Measurements from ENCODE around the gene CFAP65. TPM values are rescaled to one million over a fixed set of nuclear protein-coding genes. Genes with fewer than 3 reads are reported as not detected.

The CFAP65 gene
- total and polyA plus RNA-seq, 2 of the 13 experiments (the other 11 are each of a cell fraction or from before 2014, with no cell fraction given), result 0.05 TPM; not detected in 1

GRCh38 chr2:219019436-219019835 is 21.9 kb downstream of the CFAP65 start (continued):
- TF ChIP-seq SRY (CRISPR knock-in tag; IDR thresholded peaks at IDR 0.05) (no peak), CENPX (CRISPR knock-in tag; IDR thresholded peaks at IDR 0.05) (no peak), ZNF768 (CRISPR knock-in tag; IDR thresholded peaks at IDR 0.05) (no peak), ZNF275 (CRISPR knock-in tag; IDR thresholded peaks at IDR 0.05; ENCODE audit: borderline replicate concordance) (no peak), POLR2AphosphoS5 (IDR thresholded peaks at IDR 0.05; ENCODE audit: low read depth, low read length) (no peak), ATF1 (CRISPR knock-in tag; IDR thresholded peaks at IDR 0.05) (no peak), ZNF672 (CRISPR knock-in tag; IDR thresholded peaks at IDR 0.05) (no peak), RNF219 (CRISPR knock-in tag; IDR thresholded peaks at IDR 0.05) (no peak), MAFF (IDR thresholded peaks at IDR 0.05; ENCODE audit: low read depth, low read length) (no peak)

GRCh38 chr2:219018726-219019125 is 22.6 kb downstream of the CFAP65 start:
- POLR2A ChIA-PET, result no interaction called here

More at GRCh38 chr2:219018726-219019125, 22.6 kb downstream of the CFAP65 start:
- in situ Hi-C loops (cut with HindIII; ENCODE audit: extremely low pct_ligation_motif_present, low pct_unique_long_range_greater_than_20kb), result no loop called here
- Histone ChIP-seq H2AFZ (ENCODE audit: low read length) (no peak overlapping the region), H3K4me2 (ENCODE audit: low read depth, low read length) (no peak overlapping the region), H3K27me3 (ENCODE audit: control insufficient read depth in 1 of 2, insufficient read depth in 2 of 2, low read length in 2 of 2) (peaks cover 38 to 90% of the 10 kb centered on the region in 2 experiments), H3K9ac (ENCODE audit: insufficient read depth, low read depth, low read length) (no peak overlapping the region), H3K4me3 (replicated peaks in 1 of 3; ENCODE audit: insufficient read depth in 1 of 3, low read depth in 2 of 3, low read length in 3 of 3) (no peak overlapping the region), H3K9me3 (ENCODE audit: low read length) (no peaks in the 10 kb centered on the region), H3K27ac (ENCODE audit: extremely low read length, insufficient read depth, low read length) (no peak overlapping the region), H4K20me1 (ENCODE audit: insufficient read depth, low read length) (peaks cover 9% of the 10 kb centered on the region; the same call in 1 of the 2 replicates), H3K4me1 (ENCODE audit: insufficient read depth, low read length) (no peaks in the 10 kb centered on the region), H3K36me3 (replicated peaks in 1 of 2; ENCODE audit: control insufficient read depth in 1 of 2, insufficient read depth in 2 of 2, low read length in 2 of 2) (no peaks in the 10 kb centered on the region), H3K79me2 (ENCODE audit: insufficient read depth, low read length) (no peaks in the 10 kb centered on the region)
- FAIRE-seq (no peak), DNase-seq (ENCODE audit: low spot score) (no peak), ATAC-seq (no peak)
- CTCF ChIA-PET (ENCODE audit: low intra/inter-chr PET ratio, low total read pairs), result no interaction called here
- 28% methylated on average over 9 of the region's 10 CpGs for WGBS (ENCODE audit: low lambda C conversion rate)
- no peak for TF ChIP-seq KLF6 (CRISPR knock-in tag; IDR thresholded peaks at IDR 0.05)
- TF ChIP-seq ZNF709 (CRISPR knock-in tag; IDR thresholded peaks at IDR 0.05), result no peak
- no peak for TF ChIP-seq ZNF672 (CRISPR knock-in tag; IDR thresholded peaks at IDR 0.05)
- no peak for TF ChIP-seq ZNF839 (CRISPR knock-in tag; IDR thresholded peaks at IDR 0.05; ENCODE audit: borderline replicate concordance)
- TF ChIP-seq TRIM24 (CRISPR knock-in tag; IDR thresholded peaks at IDR 0.05), result no peak
- no peak for TF ChIP-seq MLX (CRISPR knock-in tag; IDR thresholded peaks at IDR 0.05)
- TF ChIP-seq ZMYM2 (CRISPR knock-in tag; IDR thresholded peaks at IDR 0.05), result no peak
- TF ChIP-seq FOXO1 (CRISPR knock-in tag; IDR thresholded peaks at IDR 0.05), result no peak
- TF ChIP-seq HNRNPL (IDR thresholded peaks at IDR 0.05; ENCODE audit: low read depth, low read length), result no peak
- no peak for TF ChIP-seq RBM39 (IDR thresholded peaks at IDR 0.05; ENCODE audit: low read depth, low read length, poor library complexity, severe bottlenecking)
- intact Hi-C loops (cut with micrococcal nuclease; ENCODE audit: unreplicated experiment), result no loop called here
- BruUV-seq (replicated peaks), result no TSS peak

Data from HepG2 (cell line).